Erythroblast (primary cell): ENCODE results near the gene AIF1.
"Not testable (repeated sequence)": the region's sequence is repeated elsewhere in the genome, so short reads cannot be mapped to it uniquely, and the experiment has no call there.

ENCODE experiments used
- GATA1 ChIP-seq: IDR thresholded peaks from 2 replicates; pipeline ENCODE4 v1.6.1; 2011; ENCODE audit warnings: low read depth, mild to moderate bottlenecking, control low read depth, low read length, moderate library complexity
- POLR2A ChIP-seq: IDR thresholded peaks from 2 replicates; pipeline ENCODE4 v1.6.1; 2011; ENCODE audit warnings: mild to moderate bottlenecking, low read length

DNA sequence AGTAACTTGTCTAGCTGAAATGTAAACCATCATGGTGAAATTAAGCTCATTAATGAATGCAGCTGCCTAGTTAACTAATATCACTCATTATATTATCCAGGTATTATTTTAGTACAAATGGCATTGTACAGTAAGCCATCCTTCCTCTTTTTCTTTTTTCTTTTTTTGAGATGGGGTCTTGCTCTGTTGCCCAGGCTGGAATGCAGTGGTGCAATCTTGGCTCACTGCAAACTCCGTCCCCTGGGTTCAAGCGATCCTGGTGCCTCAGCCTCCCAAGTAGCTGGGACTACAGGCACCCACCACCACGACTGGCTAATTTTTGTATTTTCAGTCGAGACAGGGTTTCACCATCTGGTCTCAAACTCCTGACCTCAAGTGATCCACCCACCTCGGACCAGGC is 24.3 kb upstream of the AIF1 start:
- TF ChIP-seq POLR2A, GATA1: not testable (repeated sequence)
